ENCODE data around the gene HCFC1. TPM values are rescaled to one million over a fixed set of nuclear protein-coding genes. Genes with fewer than 3 reads are reported as not detected.

Gene HCFC1
- total and polyA plus RNA-seq, 9 of the 15 experiments (the other 6 are each of a cell fraction or from before 2014, with no cell fraction given) = 2.8 to 133 (median 17.1) TPM

- TF ChIP-seq ILK (tag; IDR thresholded peaks at IDR 0.05; ENCODE audit: borderline replicate concordance, low read depth) (no peak), SIX5 (IDR thresholded peaks at IDR 0.05; ENCODE audit: borderline replicate concordance in 1 of 2, insufficient read depth in 1 of 2, low read depth in 1 of 2, low read length in 2 of 2) (no peak), ARID2 (IDR thresholded peaks at IDR 0.05) (no peak), JUN (IDR thresholded peaks at IDR 0.05; ENCODE audit: borderline replicate concordance, low read depth, low read length) (no peak), JUN (CRISPR knock-in tag; IDR thresholded peaks at IDR 0.05; ENCODE audit: borderline replicate concordance) (no peak), NR2F6 (CRISPR knock-in tag; IDR thresholded peaks at IDR 0.05) (no peak), ESRRB (CRISPR knock-in tag; IDR thresholded peaks at IDR 0.05; ENCODE audit: borderline replicate concordance) (no peak), ZBTB5 (IDR thresholded peaks at IDR 0.05) (0 out of 2 replicates have a peak, but pooled peaks have one; percentile 27), MCM5 (IDR thresholded peaks at IDR 0.05; ENCODE audit: low read depth) (no peak), FOXP1 (CRISPR knock-in tag; IDR thresholded peaks at IDR 0.05) (no peak), SMARCE1 (IDR thresholded peaks at IDR 0.05) (peak; percentile 51; the same call in 1 of the 2 replicates), SMAD3 (CRISPR knock-in tag; conservative IDR thresholded peaks at IDR 0.05) (no peak), ZNF75A (CRISPR knock-in tag; IDR thresholded peaks at IDR 0.05) (no peak), CC2D1A (IDR thresholded peaks at IDR 0.05) (no peak), TEAD4 (IDR thresholded peaks at IDR 0.05; ENCODE audit: low read length) (peak; percentile 78; the same call in 1 of the 2 replicates), TEAD4 (CRISPR knock-in tag; IDR thresholded peaks at IDR 0.05; ENCODE audit: borderline replicate concordance) (no peak), MAFF (IDR thresholded peaks at IDR 0.05; ENCODE audit: low read length) (no peak), DIDO1 (tag; IDR thresholded peaks at IDR 0.05; ENCODE audit: low read depth) (no peak), GABPB1 (CRISPR knock-in tag; IDR thresholded peaks at IDR 0.05) (peak; percentile 31; the same call in 1 of the 2 replicates), ZNF586 (CRISPR knock-in tag; conservative IDR thresholded peaks at IDR 0.05) (no peak), ZNF444 (CRISPR knock-in tag; IDR thresholded peaks at IDR 0.05) (no peak), TRIM24 (IDR thresholded peaks at IDR 0.05) (no peak), ARID1B (IDR thresholded peaks at IDR 0.05) (peak; percentile 56), HMGN3 (IDR thresholded peaks at IDR 0.05; ENCODE audit: borderline replicate concordance, extremely low read depth, insufficient read length, low read depth, low read length) (no peak), NCOR1 (IDR thresholded peaks at IDR 0.05) (no peak), RB1 (IDR thresholded peaks at IDR 0.05; ENCODE audit: low read depth) (no peak), SP1 (CRISPR knock-in tag; IDR thresholded peaks at IDR 0.05) (no peak)
- TF ChIP-seq, protein P1, sequence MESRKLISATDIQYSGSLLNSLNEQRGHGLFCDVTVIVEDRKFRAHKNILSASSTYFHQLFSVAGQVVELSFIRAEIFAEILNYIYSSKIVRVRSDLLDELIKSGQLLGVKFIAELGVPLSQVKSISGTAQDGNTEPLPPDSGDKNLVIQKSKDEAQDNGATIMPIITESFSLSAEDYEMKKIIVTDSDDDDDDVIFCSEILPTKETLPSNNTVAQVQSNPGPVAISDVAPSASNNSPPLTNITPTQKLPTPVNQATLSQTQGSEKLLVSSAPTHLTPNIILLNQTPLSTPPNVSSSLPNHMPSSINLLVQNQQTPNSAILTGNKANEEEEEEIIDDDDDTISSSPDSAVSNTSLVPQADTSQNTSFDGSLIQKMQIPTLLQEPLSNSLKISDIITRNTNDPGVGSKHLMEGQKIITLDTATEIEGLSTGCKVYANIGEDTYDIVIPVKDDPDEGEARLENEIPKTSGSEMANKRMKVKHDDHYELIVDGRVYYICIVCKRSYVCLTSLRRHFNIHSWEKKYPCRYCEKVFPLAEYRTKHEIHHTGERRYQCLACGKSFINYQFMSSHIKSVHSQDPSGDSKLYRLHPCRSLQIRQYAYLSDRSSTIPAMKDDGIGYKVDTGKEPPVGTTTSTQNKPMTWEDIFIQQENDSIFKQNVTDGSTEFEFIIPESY (CRISPR knock-in tag; IDR thresholded peaks at IDR 0.05) = no peak
Observed at GRCh38 chrX:153900831-153901752, 70.5 kb downstream of the HCFC1 start (continued).
